ENCODE data around the gene TOM1L1. TPM values are rescaled to one million over a fixed set of nuclear protein-coding genes. Genes with fewer than 3 reads are reported as not detected.

The TOM1L1 gene, protein sequence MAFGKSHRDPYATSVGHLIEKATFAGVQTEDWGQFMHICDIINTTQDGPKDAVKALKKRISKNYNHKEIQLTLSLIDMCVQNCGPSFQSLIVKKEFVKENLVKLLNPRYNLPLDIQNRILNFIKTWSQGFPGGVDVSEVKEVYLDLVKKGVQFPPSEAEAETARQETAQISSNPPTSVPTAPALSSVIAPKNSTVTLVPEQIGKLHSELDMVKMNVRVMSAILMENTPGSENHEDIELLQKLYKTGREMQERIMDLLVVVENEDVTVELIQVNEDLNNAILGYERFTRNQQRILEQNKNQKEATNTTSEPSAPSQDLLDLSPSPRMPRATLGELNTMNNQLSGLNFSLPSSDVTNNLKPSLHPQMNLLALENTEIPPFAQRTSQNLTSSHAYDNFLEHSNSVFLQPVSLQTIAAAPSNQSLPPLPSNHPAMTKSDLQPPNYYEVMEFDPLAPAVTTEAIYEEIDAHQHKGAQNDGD
- total RNA-seq (2022) (37.2 and 46.8 TPM in 2 replicates), Bru-seq, nascent RNA (percentile 76 among the genes with signal in this experiment), BruChase-seq, experiment 1, labeled RNA remaining after a 6-hour chase (percentile 76 among the genes with signal in this experiment), BruChase-seq, experiment 2, labeled RNA remaining after a 2-hour chase (percentile 76 among the genes with signal in this experiment)
- long read RNA-seq, transcript TOM1L1-220 (10 exons, 1,849 nt): minor isoform, 9 of 95 reads
- long read RNA-seq, transcript TOM1L1-221 (16 exons, 2,507 nt): major isoform, 35 of 95 reads
- long read RNA-seq, partial matches to known transcripts: 9 of 95 reads
- long read RNA-seq, other reads (novel, unspliced or antisense): 38 of 95 reads

DNA sequence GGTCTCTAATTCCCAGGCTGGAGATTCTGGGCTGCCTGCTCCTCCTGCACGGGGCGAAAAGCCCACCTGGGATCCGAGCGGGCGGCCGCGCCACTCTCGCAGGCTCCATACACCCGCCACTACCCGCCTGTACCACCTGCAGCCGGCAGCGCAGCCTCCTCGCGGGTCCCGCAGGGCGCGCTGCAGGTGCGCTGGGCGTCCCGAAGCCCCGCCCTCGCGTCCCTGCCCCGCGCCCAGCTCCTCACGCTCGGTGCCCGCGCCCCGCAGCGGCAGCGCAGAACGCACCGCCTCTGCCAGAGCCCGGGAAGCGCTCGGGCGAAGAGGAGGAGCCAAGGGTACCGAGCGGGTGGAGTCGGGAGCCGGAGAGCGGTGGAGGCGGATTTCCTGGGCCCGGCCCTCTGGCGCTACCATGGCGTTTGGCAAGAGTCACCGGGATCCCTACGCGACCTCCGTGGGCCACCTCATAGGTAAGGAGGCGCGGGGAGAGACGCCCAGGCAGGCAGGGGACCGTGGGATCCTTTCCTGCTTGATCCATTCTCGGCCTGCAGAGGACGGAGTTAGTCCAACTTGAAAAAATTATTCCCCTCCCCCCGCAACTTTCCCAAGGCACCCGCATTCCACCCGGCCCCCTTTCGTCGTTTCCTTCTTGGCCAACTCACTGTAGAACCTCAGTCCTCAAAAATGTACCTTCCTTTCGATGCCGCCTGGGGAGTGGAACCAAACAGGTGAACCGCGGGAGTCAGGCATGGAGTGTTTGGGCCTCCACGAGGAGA, at the start of gene TOM1L1:
Gene TOM1L1, plus strand, starts transcription at position 396 of the 773 bp plus-strand sequence. Its CDS starts 14 bp downstream, at position 410.
- TF ChIP-seq, protein P1, sequence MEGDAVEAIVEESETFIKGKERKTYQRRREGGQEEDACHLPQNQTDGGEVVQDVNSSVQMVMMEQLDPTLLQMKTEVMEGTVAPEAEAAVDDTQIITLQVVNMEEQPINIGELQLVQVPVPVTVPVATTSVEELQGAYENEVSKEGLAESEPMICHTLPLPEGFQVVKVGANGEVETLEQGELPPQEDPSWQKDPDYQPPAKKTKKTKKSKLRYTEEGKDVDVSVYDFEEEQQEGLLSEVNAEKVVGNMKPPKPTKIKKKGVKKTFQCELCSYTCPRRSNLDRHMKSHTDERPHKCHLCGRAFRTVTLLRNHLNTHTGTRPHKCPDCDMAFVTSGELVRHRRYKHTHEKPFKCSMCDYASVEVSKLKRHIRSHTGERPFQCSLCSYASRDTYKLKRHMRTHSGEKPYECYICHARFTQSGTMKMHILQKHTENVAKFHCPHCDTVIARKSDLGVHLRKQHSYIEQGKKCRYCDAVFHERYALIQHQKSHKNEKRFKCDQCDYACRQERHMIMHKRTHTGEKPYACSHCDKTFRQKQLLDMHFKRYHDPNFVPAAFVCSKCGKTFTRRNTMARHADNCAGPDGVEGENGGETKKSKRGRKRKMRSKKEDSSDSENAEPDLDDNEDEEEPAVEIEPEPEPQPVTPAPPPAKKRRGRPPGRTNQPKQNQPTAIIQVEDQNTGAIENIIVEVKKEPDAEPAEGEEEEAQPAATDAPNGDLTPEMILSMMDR (IDR thresholded peaks at IDR 0.05; ENCODE audit: unreplicated experiment): no peak
- no TSS peak for BruUV-seq (replicated peaks)
- H3K4me3 Mint-ChIP-seq (ENCODE audit: low read depth, unreplicated experiment): no peak within 1 kb of the TSS
- peaks cover 23% of the 10 kb centered on the region for H3K36me3 Mint-ChIP-seq (ENCODE audit: insufficient read depth, unreplicated experiment)
- CTCF ChIA-PET: interaction anchor here (0.6 to 2.1 kb wide), 4 partner anchors 9 to 338 kb away, joined by 3 to 6 read pairs (median 4); no protein-coding TSS in a partner anchor
- H3K27me3 Mint-ChIP-seq (ENCODE audit: unreplicated experiment): no peaks in the 10 kb centered on the region
- peak within 1 kb of the TSS; percentile 82 for H3K27ac Mint-ChIP-seq (ENCODE audit: unreplicated experiment)
- intact Hi-C loops (cut with micrococcal nuclease; ENCODE audit: unreplicated experiment): loop anchor here (2.0 to 10.0 kb wide), 2 partner anchors 68 to 384 kb away; partner anchors contain the start of genes COX11 and STXBP4
- H3K4me1 Mint-ChIP-seq (ENCODE audit: low read depth, unreplicated experiment): no peaks in the 10 kb centered on the region
- peak; percentile 84 for DNase-seq
- H3K9me3 Mint-ChIP-seq (ENCODE audit: low read depth, unreplicated experiment): no peaks in the 10 kb centered on the region

- intact Hi-C loops (cut with micrococcal nuclease; ENCODE audit: unreplicated experiment): no loop called here
- Mint-ChIP-seq H3K9me3 (ENCODE audit: low read depth, unreplicated experiment) (no peaks in the 10 kb centered on the region), H3K4me3 (ENCODE audit: low read depth, unreplicated experiment) (no peak overlapping the region), H3K27me3 (ENCODE audit: unreplicated experiment) (peaks cover under 1% of the 10 kb centered on the region), H3K27ac (ENCODE audit: unreplicated experiment) (no peak overlapping the region), H3K4me1 (ENCODE audit: low read depth, unreplicated experiment) (no peaks in the 10 kb centered on the region), H3K36me3 (ENCODE audit: insufficient read depth, unreplicated experiment) (no peaks in the 10 kb centered on the region)
- DNase-seq: no peak
- CTCF ChIA-PET: interaction anchor here (0.6 kb wide), 1 partner anchor 1983 kb away, joined by 4 read pairs; no protein-coding TSS in a partner anchor
- no TSS peak for BruUV-seq (replicated peaks)
- TF ChIP-seq, protein P1 (IDR thresholded peaks at IDR 0.05; ENCODE audit: unreplicated experiment): no peak
These were observed 41.5 kb upstream of the TOM1L1 start for GRCh38 chr17:54859187-54859586.

GRCh38 chr17:54860617-54861470, 39.8 kb upstream of the TOM1L1 start:
- intact Hi-C loops (cut with micrococcal nuclease; ENCODE audit: unreplicated experiment): no loop called here
- Mint-ChIP-seq H3K4me3 (ENCODE audit: low read depth, unreplicated experiment) (no peak overlapping the region), H3K36me3 (ENCODE audit: insufficient read depth, unreplicated experiment) (no peaks in the 10 kb centered on the region), H3K4me1 (ENCODE audit: low read depth, unreplicated experiment) (no peaks in the 10 kb centered on the region), H3K27me3 (ENCODE audit: unreplicated experiment) (peaks cover 16% of the 10 kb centered on the region), H3K9me3 (ENCODE audit: low read depth, unreplicated experiment) (no peaks in the 10 kb centered on the region), H3K27ac (ENCODE audit: unreplicated experiment) (no peak overlapping the region)
- TF ChIP-seq, protein P1 (IDR thresholded peaks at IDR 0.05; ENCODE audit: unreplicated experiment): no peak
- BruUV-seq (replicated peaks): no TSS peak
- DNase-seq: no peak
- CTCF ChIA-PET: no interaction called here

Data from Calu3 (cell line).